GM23248 (cell line): ENCODE data around the gene RERE.

Experiments
- EZH2 ChIP-seq: fragments of 200-600 bp; sonication (generic); IDR thresholded peaks from 2 replicates; pipeline ENCODE4 v1.6.1; 2018; ENCODE audit warnings: antibody characterized with exemption, mild to moderate bottlenecking; ENCODE audit not compliant: insufficient read depth, poor library complexity, severe bottlenecking
- EZH2phosphoT487 ChIP-seq: fragments of 200-600 bp; sonication (generic); IDR thresholded peaks from 2 replicates; pipeline ENCODE4 v1.6.1; 2018; ENCODE audit warnings: antibody characterized with exemption, moderate library complexity, mild to moderate bottlenecking, low read depth; ENCODE audit not compliant: insufficient read depth

- TF ChIP-seq EZH2 (no peak), EZH2phosphoT487 (no peak)
Observed at GRCh38 chr1:8698937-8699447, 118.4 kb downstream of the RERE start.
